Cardiac fibroblast (primary cell): ENCODE measurements around the gene S1PR1.

ENCODE experiments used
- DNase-seq, 2 donors: peaks; one replicate each; pipeline versions ENCODE4 v3.0.0 to v3.0.0-alpha.2; 2010; ENCODE audit warnings: low read depth in 2 of 2
- H3K4me3 ChIP-seq, 2 donors: replicated peaks in 1 of 2; 1 replicate in 1 of 2; 2 replicates in 1 of 2; pipeline ENCODE4 v1.5.1; 2011; ENCODE audit warnings: low read depth in 2 of 2, low read length in 2 of 2, mild to moderate bottlenecking in 2 of 2, moderate library complexity in 1 of 2
- TF ChIP-seq, protein P1 (sequence below): IDR thresholded peaks from one replicate; pipeline ENCODE4 v1.5.1; 2011; ENCODE audit warnings: low read depth, mild to moderate bottlenecking, low read length, inconsistent platforms

S1PR1 gene

DNA sequence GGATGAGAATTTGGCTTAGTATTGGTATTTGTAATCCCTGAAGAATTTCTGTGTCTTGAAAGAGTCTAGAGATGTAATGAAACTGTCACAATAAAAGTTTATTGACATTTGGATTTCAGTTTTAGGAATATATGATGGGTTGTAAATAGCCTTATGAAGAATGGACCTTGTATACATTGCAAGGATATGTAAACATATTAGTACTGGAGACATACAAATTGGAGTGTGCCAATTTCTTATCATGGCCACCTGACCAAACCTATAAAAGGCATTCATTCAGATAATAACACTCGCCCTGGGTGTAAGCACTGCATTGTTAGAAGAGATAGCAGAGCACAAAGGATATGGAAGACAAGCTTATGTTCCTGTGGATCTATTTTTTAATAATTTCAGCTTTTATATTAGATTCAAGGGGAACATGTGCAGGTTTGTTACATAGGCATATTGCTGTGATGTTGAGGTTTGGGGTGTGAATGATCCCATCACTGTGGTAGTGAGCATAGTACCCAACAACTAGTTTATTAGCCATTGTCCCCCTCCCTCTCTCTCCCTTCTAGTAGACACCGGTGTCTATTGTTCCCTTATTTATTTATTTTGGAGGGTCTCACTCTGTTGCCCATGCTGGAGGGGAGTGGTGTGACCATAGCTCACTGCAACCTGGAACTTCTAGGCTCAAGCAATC is 8.6 kb downstream of the S1PR1 start:
- no peak overlapping the region for H3K4me3 ChIP-seq
- no peak for DNase-seq
- TF ChIP-seq, protein P1, sequence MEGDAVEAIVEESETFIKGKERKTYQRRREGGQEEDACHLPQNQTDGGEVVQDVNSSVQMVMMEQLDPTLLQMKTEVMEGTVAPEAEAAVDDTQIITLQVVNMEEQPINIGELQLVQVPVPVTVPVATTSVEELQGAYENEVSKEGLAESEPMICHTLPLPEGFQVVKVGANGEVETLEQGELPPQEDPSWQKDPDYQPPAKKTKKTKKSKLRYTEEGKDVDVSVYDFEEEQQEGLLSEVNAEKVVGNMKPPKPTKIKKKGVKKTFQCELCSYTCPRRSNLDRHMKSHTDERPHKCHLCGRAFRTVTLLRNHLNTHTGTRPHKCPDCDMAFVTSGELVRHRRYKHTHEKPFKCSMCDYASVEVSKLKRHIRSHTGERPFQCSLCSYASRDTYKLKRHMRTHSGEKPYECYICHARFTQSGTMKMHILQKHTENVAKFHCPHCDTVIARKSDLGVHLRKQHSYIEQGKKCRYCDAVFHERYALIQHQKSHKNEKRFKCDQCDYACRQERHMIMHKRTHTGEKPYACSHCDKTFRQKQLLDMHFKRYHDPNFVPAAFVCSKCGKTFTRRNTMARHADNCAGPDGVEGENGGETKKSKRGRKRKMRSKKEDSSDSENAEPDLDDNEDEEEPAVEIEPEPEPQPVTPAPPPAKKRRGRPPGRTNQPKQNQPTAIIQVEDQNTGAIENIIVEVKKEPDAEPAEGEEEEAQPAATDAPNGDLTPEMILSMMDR: no peak

DNA sequence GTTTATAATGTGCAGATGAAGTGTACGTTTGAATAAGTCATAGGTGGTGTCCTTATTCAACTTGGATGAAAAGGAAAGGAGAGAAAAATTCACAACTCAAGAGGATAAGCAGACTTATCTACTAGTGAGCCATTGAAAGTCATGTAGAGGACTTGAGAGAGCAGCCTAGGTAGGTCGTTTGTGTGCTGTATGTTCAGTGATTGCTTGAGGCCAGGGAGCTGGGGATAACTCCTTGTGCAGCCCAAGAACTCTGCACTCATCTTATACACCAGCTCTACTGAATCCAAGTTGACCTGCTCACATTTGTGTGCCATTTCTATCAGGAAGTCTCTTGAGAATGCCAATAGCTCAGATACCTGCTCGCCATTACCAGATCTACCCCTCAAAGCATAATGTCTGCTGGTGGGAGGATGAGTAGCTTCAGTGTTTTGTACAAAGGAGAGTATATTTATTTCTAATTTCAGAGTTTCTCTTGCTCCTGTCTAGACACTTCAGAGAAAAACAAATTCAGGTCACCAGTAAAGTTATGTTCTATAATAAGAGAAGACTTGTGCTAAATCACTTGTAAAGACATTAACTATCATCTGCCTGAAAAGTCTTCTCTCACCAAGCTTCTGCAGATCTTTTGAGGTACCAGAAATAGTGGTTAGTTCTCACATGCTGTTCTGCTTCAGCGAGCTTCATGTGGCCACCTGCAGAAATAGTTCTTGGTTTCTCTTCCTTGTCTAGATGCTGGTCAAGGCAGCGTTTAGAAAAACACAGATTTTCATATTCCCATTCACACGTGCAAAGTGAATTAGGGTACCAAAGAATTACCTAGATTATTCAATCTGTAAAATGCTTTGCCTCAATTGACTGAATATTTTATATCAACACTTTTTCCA is 10.8 kb downstream of the S1PR1 start:
- H3K4me3 ChIP-seq: no peak overlapping the region
- TF ChIP-seq, protein P1: no peak
- DNase-seq: no peak

DNA sequence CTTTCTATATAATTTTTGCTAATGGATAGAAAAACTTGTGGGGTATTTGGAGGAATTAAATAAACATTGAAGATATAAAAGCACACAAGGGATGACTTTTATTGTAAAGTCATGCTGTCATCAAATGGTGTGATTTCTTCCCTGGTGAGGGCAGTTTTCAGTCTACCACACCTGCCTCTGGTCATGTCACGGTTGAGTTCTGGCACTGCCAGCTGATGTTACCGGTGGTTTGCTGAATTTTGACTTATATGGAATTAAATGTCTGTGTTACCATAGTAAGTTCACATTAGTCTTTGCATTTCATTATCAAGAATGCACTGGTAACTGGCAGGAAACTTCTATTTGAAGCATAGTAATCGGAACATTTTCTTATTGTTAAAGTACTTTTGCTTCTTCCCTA is 13.4 kb downstream of the S1PR1 start:
- no peak overlapping the region for H3K4me3 ChIP-seq
- DNase-seq: no peak
- TF ChIP-seq, protein P1: no peak

DNA sequence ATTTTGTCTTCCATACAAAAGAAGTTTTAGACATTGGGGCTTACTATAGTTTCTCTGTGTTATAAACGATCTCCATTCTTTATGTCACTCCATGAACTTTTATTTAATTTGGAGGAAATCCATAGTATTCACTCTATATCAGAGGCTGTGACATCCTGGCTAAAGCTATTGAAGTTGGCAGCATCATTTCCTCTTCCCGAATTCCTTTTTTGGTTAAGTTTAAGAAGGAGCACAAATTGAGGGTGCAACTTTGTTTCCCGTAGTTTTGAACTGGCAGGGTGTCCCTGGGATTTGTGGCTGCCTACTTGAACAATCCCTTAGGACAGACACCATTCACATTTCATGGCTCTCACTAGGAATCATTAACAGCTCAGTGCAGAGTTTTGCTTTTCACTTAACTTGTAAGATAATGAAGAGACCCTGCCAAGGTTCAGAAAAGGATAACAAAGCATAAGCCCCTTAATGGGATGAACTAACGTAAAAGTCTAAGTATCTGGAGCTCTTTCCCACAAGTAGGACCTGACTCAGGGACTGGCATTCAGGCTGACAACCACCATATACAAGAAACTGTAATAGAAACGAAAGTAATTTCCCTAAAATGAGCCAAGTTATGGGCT is 13.9 kb downstream of the S1PR1 start:
- TF ChIP-seq, protein P1: no peak
- DNase-seq: peak in 1 of 2 donors; percentile 30
- no peak overlapping the region for H3K4me3 ChIP-seq

DNA sequence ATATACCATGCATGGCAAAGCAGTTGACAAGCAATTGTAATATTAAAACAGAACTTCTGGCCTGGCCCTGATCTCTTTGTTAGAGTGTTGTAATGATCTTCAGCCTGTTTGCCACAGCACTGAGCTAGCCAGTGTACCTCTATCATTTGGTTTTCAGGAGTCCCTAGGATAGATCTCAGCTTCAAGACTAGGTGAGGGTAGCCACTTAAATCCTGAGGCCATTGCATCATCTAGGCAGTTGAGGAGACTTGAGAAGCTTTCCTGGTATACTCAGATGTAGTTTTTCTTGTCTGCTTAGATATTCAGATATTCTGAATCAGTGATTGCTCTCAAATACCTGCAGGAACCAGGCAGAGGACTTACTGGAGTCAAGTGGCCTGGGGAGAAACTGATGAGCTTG is 14.7 kb downstream of the S1PR1 start:
- DNase-seq: no peak
- no peak overlapping the region for H3K4me3 ChIP-seq
- TF ChIP-seq, protein P1: no peak

DNA sequence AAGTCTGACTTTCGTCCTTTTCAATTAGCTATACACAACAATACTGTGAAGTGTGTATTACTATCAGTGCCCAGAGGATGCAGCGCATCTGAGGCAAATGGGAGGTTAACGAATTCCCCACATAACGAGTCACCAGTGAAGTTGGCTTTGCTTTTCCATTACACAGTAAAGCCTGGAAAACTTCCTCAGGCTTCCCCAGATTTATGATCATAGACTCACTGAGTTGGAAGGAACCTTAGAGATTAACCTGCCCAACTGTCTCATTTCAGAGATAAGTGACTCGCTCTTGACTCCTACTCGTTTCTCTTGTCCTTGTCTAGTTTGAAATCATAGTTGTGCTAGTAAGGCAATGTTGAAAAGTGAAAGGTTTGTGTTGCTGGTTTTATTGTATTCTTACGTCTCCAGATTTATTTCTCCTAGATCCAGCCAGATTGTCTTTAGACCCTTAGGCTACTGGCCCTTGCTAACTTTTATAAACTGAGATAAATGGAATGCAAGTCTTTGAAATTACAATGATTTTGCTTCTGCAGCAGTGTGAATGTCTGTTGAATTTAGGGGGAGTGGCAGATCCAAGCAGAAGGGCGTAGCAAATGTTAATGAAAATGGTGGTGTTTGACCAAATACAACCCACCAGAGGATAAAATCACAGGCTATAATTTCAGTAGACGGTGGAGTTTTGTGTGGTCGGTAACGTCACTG is 17.3 kb downstream of the S1PR1 start:
- TF ChIP-seq, protein P1: no peak
- DNase-seq: peak; percentile 53 to 62
- H3K4me3 ChIP-seq: no peak overlapping the region
